ENCODE results near the gene TRAPPC1. TPM values are rescaled to one million over a fixed set of nuclear protein-coding genes. Genes with fewer than 3 reads are reported as not detected.
A peak's percentile ranks its signal among the peaks of the same experiment; 100 is the strongest.
"Not testable (repeated sequence)": the region's sequence is repeated elsewhere in the genome, so short reads cannot be mapped to it uniquely, and the experiment has no call there.

The TRAPPC1 gene
- polyA plus RNA-seq: 220 TPM

- Mint-ChIP-seq H3K27ac (peak within 1 kb of the TSS; percentile 66 to 97 (median 84)), H3K4me1 (peaks cover 23 to 37% (median 27%) of the 10 kb centered on the region in 3 donors), H3K27me3 (no peaks in the 10 kb centered on the region), H3K36me3 (peaks cover 7% of the 10 kb centered on the region), H3K9me3 (no peaks in the 10 kb centered on the region), H3K4me3 (peak within 1 kb of the TSS; percentile 87 to 100 (median 98))
Measured at GRCh38 chr17:7931709-7932482, at the start of gene TRAPPC1, which contains the start of gene CNTROB. TRAPPC1 (minus strand) TSS chr17:7931946; CDS start chr17:7931829, 117 bp downstream. CNTROB (plus strand) TSS chr17:7932206; CDS start chr17:7933080, 874 bp downstream.

- no peak overlapping the region for H3K4me3 Mint-ChIP-seq
- H3K27me3 Mint-ChIP-seq: peaks cover 12% of the 10 kb centered on the region
- no peak overlapping the region for H3K27ac Mint-ChIP-seq
- H3K36me3 Mint-ChIP-seq: peaks cover 4% of the 10 kb centered on the region
- H3K9me3 Mint-ChIP-seq: peaks cover 9 to 18% (median 15%) of the 10 kb centered on the region in 3 donors
- peaks cover 0 to 2% (median 1%) of the 10 kb centered on the region in 3 donors for H3K4me1 Mint-ChIP-seq
Measured at GRCh38 chr17:7977805-7978204, 46.1 kb upstream of the TRAPPC1 start.

- Mint-ChIP-seq H3K27me3 (peaks cover 10% of the 10 kb centered on the region), H3K4me1 (peaks cover 0 to 2% (median 1%) of the 10 kb centered on the region in 3 donors), H3K4me3 (peak overlapping the region in 1 of 4 donors; percentile 39), H3K27ac (no peak overlapping the region), H3K36me3 (peaks cover 4% of the 10 kb centered on the region), H3K9me3 (peaks cover 9 to 18% (median 15%) of the 10 kb centered on the region in 3 donors)
Measured at GRCh38 chr17:7977039-7977438, 45.3 kb upstream of the TRAPPC1 start.

- Mint-ChIP-seq H3K9me3 (peaks cover 9 to 18% (median 15%) of the 10 kb centered on the region in 3 donors), H3K27ac (no peak overlapping the region), H3K4me3 (no peak overlapping the region), H3K36me3 (peaks cover 4% of the 10 kb centered on the region), H3K27me3 (peaks cover 12% of the 10 kb centered on the region), H3K4me1 (peaks cover 0 to 2% (median 0%) of the 10 kb centered on the region in 3 donors)
Measured at GRCh38 chr17:7974638-7975131, 42.9 kb upstream of the TRAPPC1 start.

GRCh38 chr17:7972131-7972785 is 40.5 kb upstream of the TRAPPC1 start:
- no peaks in the 10 kb centered on the region for H3K4me1 Mint-ChIP-seq
- peaks cover 11% of the 10 kb centered on the region for H3K27me3 Mint-ChIP-seq
- H3K4me3 Mint-ChIP-seq: no peak overlapping the region
- H3K36me3 Mint-ChIP-seq: peaks cover 5% of the 10 kb centered on the region
- no peak overlapping the region for H3K27ac Mint-ChIP-seq
- H3K9me3 Mint-ChIP-seq: peaks cover 5 to 15% (median 14%) of the 10 kb centered on the region in 3 donors

GRCh38 chr17:7971651-7972050 is 39.9 kb upstream of the TRAPPC1 start:
- Mint-ChIP-seq H3K36me3 (peaks cover 3% of the 10 kb centered on the region), H3K27me3 (peaks cover 7% of the 10 kb centered on the region), H3K4me1 (no peaks in the 10 kb centered on the region), H3K27ac (no peak overlapping the region), H3K9me3 (peaks cover 5 to 15% (median 10%) of the 10 kb centered on the region in 3 donors), H3K4me3 (no peak overlapping the region)

GRCh38 chr17:7969433-7969832 is 37.7 kb upstream of the TRAPPC1 start:
- no peak overlapping the region for H3K4me3 Mint-ChIP-seq
- H3K27ac Mint-ChIP-seq: no peak overlapping the region
- H3K4me1 Mint-ChIP-seq: no peaks in the 10 kb centered on the region
- peaks cover under 1 to 3% (median 2%) of the 10 kb centered on the region in 3 donors for H3K9me3 Mint-ChIP-seq
- peaks cover 3% of the 10 kb centered on the region for H3K36me3 Mint-ChIP-seq
- H3K27me3 Mint-ChIP-seq: peaks cover 3% of the 10 kb centered on the region

GRCh38 chr17:7967751-7968150 is 36.0 kb upstream of the TRAPPC1 start:
- no peak overlapping the region for H3K4me3 Mint-ChIP-seq
- peaks cover 3% of the 10 kb centered on the region for H3K36me3 Mint-ChIP-seq
- H3K4me1 Mint-ChIP-seq: no peaks in the 10 kb centered on the region
- H3K27me3 Mint-ChIP-seq: peaks cover 2% of the 10 kb centered on the region
- no peak overlapping the region for H3K27ac Mint-ChIP-seq
- H3K9me3 Mint-ChIP-seq: no peaks in the 10 kb centered on the region

GRCh38 chr17:7961421-7961820 is 29.7 kb upstream of the TRAPPC1 start:
- no peaks in the 10 kb centered on the region for H3K36me3 Mint-ChIP-seq
- no peaks in the 10 kb centered on the region for H3K4me1 Mint-ChIP-seq
- H3K9me3 Mint-ChIP-seq: no peaks in the 10 kb centered on the region
- no peak overlapping the region for H3K4me3 Mint-ChIP-seq
- no peak overlapping the region for H3K27ac Mint-ChIP-seq
- peaks cover 9% of the 10 kb centered on the region for H3K27me3 Mint-ChIP-seq

- Mint-ChIP-seq H3K27ac (no peak overlapping the region), H3K36me3 (no peaks in the 10 kb centered on the region), H3K4me3 (no peak overlapping the region), H3K4me1 (no peaks in the 10 kb centered on the region), H3K27me3 (peaks cover 9% of the 10 kb centered on the region), H3K9me3 (no peaks in the 10 kb centered on the region)
Measured at GRCh38 chr17:7959503-7960253, 27.9 kb upstream of the TRAPPC1 start.

GRCh38 chr17:7956228-7956965 is 24.7 kb upstream of the TRAPPC1 start:
- H3K27ac Mint-ChIP-seq: no peak overlapping the region
- H3K4me1 Mint-ChIP-seq: peaks cover 2 to 4% (median 3%) of the 10 kb centered on the region in 3 donors
- H3K36me3 Mint-ChIP-seq: no peaks in the 10 kb centered on the region
- H3K27me3 Mint-ChIP-seq: peaks cover 2% of the 10 kb centered on the region
- no peak overlapping the region for H3K4me3 Mint-ChIP-seq
- no peaks in the 10 kb centered on the region for H3K9me3 Mint-ChIP-seq

GRCh38 chr17:7955414-7956227 is 23.9 kb upstream of the TRAPPC1 start:
- H3K4me3 Mint-ChIP-seq: no peak overlapping the region
- H3K4me1 Mint-ChIP-seq: peaks cover 6 to 7% (median 6%) of the 10 kb centered on the region in 3 donors
- H3K27ac Mint-ChIP-seq: no peak overlapping the region
- no peaks in the 10 kb centered on the region for H3K9me3 Mint-ChIP-seq
- H3K27me3 Mint-ChIP-seq: no peaks in the 10 kb centered on the region
- no peaks in the 10 kb centered on the region for H3K36me3 Mint-ChIP-seq

GRCh38 chr17:7953266-7953665 is 21.5 kb upstream of the TRAPPC1 start:
- not testable (repeated sequence) for H3K27me3 Mint-ChIP-seq, H3K9me3 Mint-ChIP-seq, H3K4me3 Mint-ChIP-seq, H3K36me3 Mint-ChIP-seq, H3K27ac Mint-ChIP-seq
- H3K4me1 Mint-ChIP-seq: peaks cover 6 to 11% (median 6%) of the 10 kb centered on the region in 3 donors

All from IgD-negative memory B cell (primary cell).